KMS-11 (cell line): ENCODE measurements around the gene SAMD7.

ENCODE experiments used
- H2AFZ ChIP-seq: fragments of 200-600 bp; sonication (generic); 2 replicates; pipeline ENCODE4 v1.6.1; 2016; ENCODE audit warnings: antibody characterized with exemption, mixed run types, low read depth
- H3K27ac ChIP-seq: fragments of 200-600 bp; sonication (generic); 2 replicates; pipeline ENCODE4 v1.6.1; 2016; ENCODE audit warnings: mild to moderate bottlenecking, mixed run types
- H3K27me3 ChIP-seq: fragments of 200-600 bp; sonication (generic); 2 replicates; pipeline ENCODE4 v1.6.1; 2017; ENCODE audit warnings: mild to moderate bottlenecking, low read depth, mixed run types, moderate library complexity; ENCODE audit not compliant: insufficient read depth
- H3K36me3 ChIP-seq: fragments of 200-600 bp; sonication (generic); 2 replicates; pipeline ENCODE4 v1.6.1; 2017; ENCODE audit warnings: mild to moderate bottlenecking, mixed run types; ENCODE audit not compliant: insufficient read depth
- H3K4me1 ChIP-seq: fragments of 200-600 bp; sonication (generic); 2 replicates; pipeline ENCODE4 v1.6.1; 2016; ENCODE audit warnings: mild to moderate bottlenecking, low read depth, mixed run types; ENCODE audit not compliant: poor library complexity, severe bottlenecking
- H3K4me2 ChIP-seq: fragments of 200-600 bp; sonication (generic); 2 replicates; pipeline ENCODE4 v1.7.0; 2016; ENCODE audit warnings: mild to moderate bottlenecking, mixed run types
- H3K4me3 ChIP-seq: fragments of 200-600 bp; sonication (generic); IDR thresholded peaks from 2 replicates; pipeline ENCODE4 v1.6.1; 2017; ENCODE audit warnings: low read depth, low read length, mixed read lengths; ENCODE audit not compliant: insufficient read depth
- H3K79me2 ChIP-seq: fragments of 200-600 bp; sonication (generic); 2 replicates; pipeline ENCODE4 v1.6.1; 2016; ENCODE audit warnings: low read depth, mixed run types; ENCODE audit not compliant: insufficient read depth
- H3K9ac ChIP-seq: fragments of 200-600 bp; sonication (generic); 2 replicates; pipeline ENCODE4 v1.6.1; 2016; ENCODE audit warnings: mild to moderate bottlenecking, mixed run types
- H4K20me1 ChIP-seq: fragments of 200-600 bp; sonication (generic); 2 replicates; pipeline ENCODE4 v1.6.1; 2016; ENCODE audit warnings: mild to moderate bottlenecking, mixed run types; ENCODE audit not compliant: insufficient read depth
- TF ChIP-seq, protein P1 (sequence below): fragments of 200-600 bp; sonication (generic); conservative IDR thresholded peaks from 2 replicates; pipeline ENCODE4 v1.6.1; 2017; ENCODE audit warnings: low read depth, mild to moderate bottlenecking, antibody characterized with exemption, low read length, moderate library complexity, mixed read lengths

Gene SAMD7

DNA sequence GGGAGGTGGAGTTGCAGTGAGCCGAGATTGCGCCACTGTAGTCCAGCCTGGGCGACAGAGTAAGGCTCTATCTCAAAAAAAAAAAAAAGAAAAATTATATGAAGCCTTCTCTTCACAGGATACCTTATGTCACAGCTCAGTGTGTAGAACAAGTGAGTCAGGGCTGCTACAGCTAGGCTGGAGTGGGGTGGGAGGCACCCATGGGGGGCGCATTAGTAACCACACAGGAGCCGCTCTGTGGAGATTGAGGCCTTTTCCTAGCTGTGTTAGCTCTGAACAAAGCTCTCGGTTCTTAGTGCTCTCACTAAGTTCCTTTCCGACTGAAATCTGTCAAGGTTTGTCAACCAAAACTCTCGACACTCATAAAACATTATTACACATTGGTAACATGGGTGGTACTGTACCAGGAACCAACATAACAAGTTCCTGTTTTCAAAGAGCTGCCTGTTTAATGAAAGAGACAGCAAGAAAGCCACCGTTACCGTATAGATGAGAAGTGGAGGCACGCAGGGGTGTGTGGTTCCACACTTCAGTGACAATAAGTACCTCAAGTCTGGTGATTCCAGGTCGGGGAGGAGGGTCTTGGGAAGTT is 46.1 kb upstream of the SAMD7 start:
- H2AFZ ChIP-seq = no peak overlapping the region
- H4K20me1 ChIP-seq = no peaks in the 10 kb centered on the region
- H3K4me3 ChIP-seq = no peak overlapping the region
- H3K4me1 ChIP-seq = peaks cover 6% of the 10 kb centered on the region
- no peaks in the 10 kb centered on the region for H3K27me3 ChIP-seq
- no peaks in the 10 kb centered on the region for H3K36me3 ChIP-seq
- no peak overlapping the region for H3K27ac ChIP-seq
- TF ChIP-seq, protein P1, sequence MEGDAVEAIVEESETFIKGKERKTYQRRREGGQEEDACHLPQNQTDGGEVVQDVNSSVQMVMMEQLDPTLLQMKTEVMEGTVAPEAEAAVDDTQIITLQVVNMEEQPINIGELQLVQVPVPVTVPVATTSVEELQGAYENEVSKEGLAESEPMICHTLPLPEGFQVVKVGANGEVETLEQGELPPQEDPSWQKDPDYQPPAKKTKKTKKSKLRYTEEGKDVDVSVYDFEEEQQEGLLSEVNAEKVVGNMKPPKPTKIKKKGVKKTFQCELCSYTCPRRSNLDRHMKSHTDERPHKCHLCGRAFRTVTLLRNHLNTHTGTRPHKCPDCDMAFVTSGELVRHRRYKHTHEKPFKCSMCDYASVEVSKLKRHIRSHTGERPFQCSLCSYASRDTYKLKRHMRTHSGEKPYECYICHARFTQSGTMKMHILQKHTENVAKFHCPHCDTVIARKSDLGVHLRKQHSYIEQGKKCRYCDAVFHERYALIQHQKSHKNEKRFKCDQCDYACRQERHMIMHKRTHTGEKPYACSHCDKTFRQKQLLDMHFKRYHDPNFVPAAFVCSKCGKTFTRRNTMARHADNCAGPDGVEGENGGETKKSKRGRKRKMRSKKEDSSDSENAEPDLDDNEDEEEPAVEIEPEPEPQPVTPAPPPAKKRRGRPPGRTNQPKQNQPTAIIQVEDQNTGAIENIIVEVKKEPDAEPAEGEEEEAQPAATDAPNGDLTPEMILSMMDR = no peak
- H3K9ac ChIP-seq = no peak overlapping the region
- no peak overlapping the region for H3K4me2 ChIP-seq
- no peaks in the 10 kb centered on the region for H3K79me2 ChIP-seq

DNA sequence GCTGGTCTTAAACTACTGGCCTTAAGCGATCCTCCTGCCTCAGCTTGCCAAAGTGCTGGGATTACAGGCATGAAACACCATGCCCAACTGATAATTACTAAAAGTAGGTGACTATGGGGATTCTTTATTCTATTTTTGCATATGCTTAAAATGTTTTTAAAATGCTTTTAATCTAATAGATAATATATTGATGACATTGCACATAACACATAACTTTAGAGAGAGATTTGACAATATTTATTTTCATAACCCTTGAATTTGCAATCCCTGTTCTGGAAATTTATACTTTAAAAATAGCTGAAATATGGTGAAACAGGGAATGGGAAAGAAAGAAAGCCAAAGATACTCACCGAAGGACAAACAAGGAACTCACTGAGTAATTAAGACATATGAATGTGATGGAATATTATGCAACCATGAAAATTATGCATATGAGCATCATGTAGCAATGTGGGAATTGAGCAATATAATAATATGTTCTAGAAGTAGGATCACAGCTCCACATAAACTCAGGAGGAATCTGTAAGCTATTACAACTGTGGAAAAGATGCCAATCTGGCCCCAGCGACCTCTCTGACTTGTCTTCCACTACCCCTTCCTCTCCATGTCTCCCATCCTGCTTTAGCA is 43.7 kb upstream of the SAMD7 start:
- no peaks in the 10 kb centered on the region for H3K27me3 ChIP-seq

DNA sequence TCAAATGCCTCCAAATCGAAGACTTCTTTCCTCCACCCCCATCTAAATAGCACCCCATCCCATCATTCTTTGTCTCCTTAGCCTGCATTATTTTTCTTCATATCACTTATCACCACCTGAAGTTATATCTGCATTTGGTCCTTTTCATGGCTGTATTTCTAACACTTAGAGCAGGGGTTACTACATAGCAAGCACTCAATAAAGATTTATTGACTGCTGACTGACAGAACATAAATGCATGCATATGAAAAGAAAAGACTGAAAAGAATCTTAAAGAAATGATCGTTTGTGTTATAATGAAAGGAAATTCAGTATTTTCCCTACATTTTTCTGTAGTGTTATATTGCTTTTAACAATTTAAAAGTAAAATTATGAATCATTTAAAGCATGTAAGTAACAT is 43.0 kb upstream of the SAMD7 start:
- H3K9ac ChIP-seq = no peak overlapping the region
- no peaks in the 10 kb centered on the region for H3K79me2 ChIP-seq
- no peaks in the 10 kb centered on the region for H3K36me3 ChIP-seq
- no peak overlapping the region for H3K4me2 ChIP-seq
- peaks cover 5% of the 10 kb centered on the region for H3K4me1 ChIP-seq
- no peaks in the 10 kb centered on the region for H4K20me1 ChIP-seq
- no peak overlapping the region for H3K27ac ChIP-seq
- H2AFZ ChIP-seq = no peak overlapping the region
- TF ChIP-seq, protein P1 = no peak
- H3K4me3 ChIP-seq = no peak overlapping the region
- no peaks in the 10 kb centered on the region for H3K27me3 ChIP-seq

More for the DNA sequence above, 43.7 kb upstream of the SAMD7 start:
- no peaks in the 10 kb centered on the region for H3K36me3 ChIP-seq
- no peak overlapping the region for H2AFZ ChIP-seq
- H4K20me1 ChIP-seq = no peaks in the 10 kb centered on the region
- no peak overlapping the region for H3K4me2 ChIP-seq
- TF ChIP-seq, protein P1 = no peak
- no peaks in the 10 kb centered on the region for H3K79me2 ChIP-seq
- H3K4me1 ChIP-seq = peaks cover 11% of the 10 kb centered on the region
- no peak overlapping the region for H3K27ac ChIP-seq
- H3K4me3 ChIP-seq = no peak overlapping the region
- no peak overlapping the region for H3K9ac ChIP-seq

DNA sequence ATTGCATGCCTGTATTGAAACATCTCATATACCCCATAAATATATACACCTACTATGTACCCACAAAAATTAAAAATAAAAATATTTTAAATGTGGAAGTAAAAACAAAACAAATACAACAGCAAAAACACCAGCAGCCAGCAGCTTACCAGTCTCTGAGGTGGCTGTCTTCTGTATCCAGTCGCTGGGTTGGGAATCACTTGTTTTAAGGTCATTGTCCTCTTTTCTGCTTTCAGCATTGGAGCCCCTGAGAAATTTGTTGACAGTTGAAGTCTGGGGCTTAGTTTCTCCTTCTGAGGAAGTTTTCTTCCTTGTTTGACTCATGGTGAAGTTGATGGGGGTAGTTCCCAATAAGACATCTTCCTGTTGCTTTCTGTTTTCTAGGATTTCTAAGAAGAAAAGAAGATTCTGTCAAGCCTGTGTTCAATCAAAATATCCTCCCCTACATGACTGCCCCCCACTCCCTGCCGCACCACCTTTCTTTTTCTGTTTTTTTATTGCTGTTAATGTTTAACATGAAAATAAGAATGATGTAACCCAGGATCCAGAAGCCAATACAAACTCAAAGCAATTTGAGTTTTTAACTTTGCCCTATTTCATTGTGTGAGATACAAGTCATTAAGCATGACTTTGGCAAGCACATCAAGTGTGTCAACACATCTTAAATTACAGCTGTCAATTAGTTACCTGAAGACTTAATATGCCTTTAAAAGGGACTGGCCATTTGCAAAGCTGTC is 41.7 kb upstream of the SAMD7 start, which contains the start of gene LRRC31:
LRRC31 (minus strand) TSS at position 452 of the 737 bp plus-strand sequence; CDS start at position 324, 128 bp downstream.
- Histone ChIP-seq H3K4me2 (no peak within 1 kb of the TSS), H3K27me3 (no peaks in the 10 kb centered on the region), H3K4me1 (peaks cover 5% of the 10 kb centered on the region), H3K79me2 (no peaks in the 10 kb centered on the region), H3K9ac (no peak within 1 kb of the TSS), H2AFZ (no peak within 1 kb of the TSS), H3K27ac (no peak within 1 kb of the TSS), H4K20me1 (no peaks in the 10 kb centered on the region), H3K4me3 (no peak within 1 kb of the TSS), H3K36me3 (no peaks in the 10 kb centered on the region)
- TF ChIP-seq, protein P1 = no peak
